Stimulated activated CD8-positive, alpha-beta memory T cell treated with anti-CD3 and anti-CD28 coated beads, Interleukin-7, amount 100 ng/mL, for 48 hours (primary cell): ENCODE results near the gene LPAR1.
"Not testable (repeated sequence)": the region's sequence is repeated elsewhere in the genome, so short reads cannot be mapped to it uniquely, and the experiment has no call there.

ENCODE experiments used
- DNase-seq, 2 donors: peaks; one replicate each; pipeline ENCODE4 v3.0.0-alpha.2; 2020; ENCODE audit warnings: low read depth in 1 of 2; ENCODE audit errors: extremely low read depth in 1 of 2

The LPAR1 gene

DNA sequence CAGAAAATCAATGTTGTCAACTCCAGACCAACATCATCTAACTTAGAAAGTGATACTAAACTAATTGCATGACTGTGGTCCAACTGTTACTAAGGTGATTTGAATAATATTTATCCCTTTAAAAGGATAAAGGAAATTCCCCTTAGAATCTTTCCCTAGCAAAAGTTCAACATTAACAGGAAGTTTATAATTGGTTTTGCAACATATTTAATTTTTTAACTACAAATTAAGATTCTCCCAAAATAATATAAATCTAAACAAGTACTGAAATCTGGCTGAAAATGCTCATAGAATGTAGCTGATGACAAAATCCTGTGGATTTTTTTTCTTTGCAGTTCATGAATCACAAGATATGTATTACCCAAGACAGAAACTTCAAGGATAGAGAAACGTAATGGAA lies 151.4 kb downstream of the LPAR1 start:
- no peak for DNase-seq

GRCh38 chr9:110880189-110880588 lies 158.1 kb downstream of the LPAR1 start:
- no peak for DNase-seq

GRCh38 chr9:110877374-110877773 lies 160.9 kb downstream of the LPAR1 start:
- no peak for DNase-seq

- no peak for DNase-seq
These were observed 161.3 kb downstream of the LPAR1 start for GRCh38 chr9:110876929-110877328.

DNA sequence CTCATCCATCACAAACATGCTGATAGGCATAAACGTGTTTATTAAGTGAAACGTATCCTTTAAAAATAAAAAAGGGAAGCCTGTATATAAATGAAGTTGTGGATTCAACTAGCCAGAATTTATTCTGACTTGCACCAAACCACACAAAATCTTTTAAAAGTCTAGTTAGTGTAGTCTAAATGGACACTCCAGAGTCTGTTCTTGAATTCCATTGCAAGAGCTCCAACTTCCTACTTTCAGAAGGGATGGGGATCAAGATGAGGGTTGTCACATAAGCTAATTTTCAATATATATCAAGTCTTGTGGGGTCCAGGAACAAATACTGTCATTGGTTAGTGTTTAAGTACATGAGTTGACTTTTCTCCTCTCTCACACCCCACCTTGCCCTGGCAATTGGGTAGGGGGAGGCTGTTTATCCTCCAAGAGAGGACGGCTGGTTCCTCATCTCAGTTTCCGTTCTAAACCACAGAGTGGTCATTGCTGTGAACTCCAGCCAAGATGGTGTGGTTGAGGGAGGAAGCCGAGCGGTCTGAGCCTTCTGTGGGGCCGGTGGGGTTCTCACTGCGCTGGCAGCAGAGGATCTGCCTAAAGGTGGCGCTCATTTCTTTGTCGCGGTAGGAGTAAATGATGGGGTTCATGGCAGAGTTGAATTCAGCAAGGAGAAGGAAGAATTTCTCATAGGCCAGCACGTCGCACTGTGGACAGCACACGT lies 163.2 kb downstream of the LPAR1 start:
- DNase-seq: no peak

GRCh38 chr9:110872920-110873319 lies 165.3 kb downstream of the LPAR1 start:
- DNase-seq: no peak

DNA sequence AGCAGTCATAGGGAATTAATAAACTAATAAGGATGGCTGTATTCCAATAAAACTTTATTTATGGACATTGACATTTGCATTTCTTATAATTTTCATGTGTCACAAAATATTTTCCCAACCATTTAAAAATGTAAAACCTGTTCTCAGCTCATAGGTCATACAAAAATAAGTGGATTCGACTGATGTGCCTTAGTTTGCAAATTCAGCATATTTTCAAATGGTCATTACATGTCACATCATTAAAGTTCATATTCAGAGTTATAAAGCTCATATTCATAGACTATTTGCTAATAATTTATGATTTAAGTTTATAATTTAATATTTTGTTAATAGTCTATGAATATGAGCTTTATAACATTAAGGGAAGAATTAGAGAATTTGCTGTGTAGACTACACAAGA lies 166.5 kb downstream of the LPAR1 start:
- DNase-seq: no peak

- no peak for DNase-seq
These were observed 168.3 kb downstream of the LPAR1 start for GRCh38 chr9:110869931-110870330.

DNA sequence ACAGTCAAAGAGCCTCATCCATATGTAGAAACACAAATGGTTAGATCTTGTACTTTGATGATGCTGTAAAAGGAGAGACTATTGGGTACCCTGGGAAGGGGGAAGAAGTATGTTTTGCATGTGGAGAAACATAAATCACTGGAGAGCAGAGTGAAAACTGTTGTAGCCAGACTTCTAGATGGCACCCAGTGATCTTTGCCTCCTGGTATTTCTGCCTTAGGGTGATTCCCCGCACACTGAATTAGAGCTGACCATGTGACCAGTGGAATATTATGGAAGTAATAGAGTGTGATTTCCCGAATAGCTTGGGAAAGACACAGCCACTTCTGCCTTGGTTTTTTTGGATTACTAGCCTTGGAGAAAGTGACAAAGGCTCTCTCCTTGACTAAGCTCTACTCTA lies 174.3 kb downstream of the LPAR1 start:
- no peak for DNase-seq

GRCh38 chr9:110861370-110862110 lies 176.7 kb downstream of the LPAR1 start:
- not testable (repeated sequence) for DNase-seq

GRCh38 chr9:110856772-110857171 lies 181.5 kb downstream of the LPAR1 start:
- no peak for DNase-seq

GRCh38 chr9:110850401-110851135 lies 187.7 kb downstream of the LPAR1 start:
- DNase-seq: no peak

GRCh38 chr9:110847671-110848070 lies 190.6 kb downstream of the LPAR1 start:
- no peak for DNase-seq

DNA sequence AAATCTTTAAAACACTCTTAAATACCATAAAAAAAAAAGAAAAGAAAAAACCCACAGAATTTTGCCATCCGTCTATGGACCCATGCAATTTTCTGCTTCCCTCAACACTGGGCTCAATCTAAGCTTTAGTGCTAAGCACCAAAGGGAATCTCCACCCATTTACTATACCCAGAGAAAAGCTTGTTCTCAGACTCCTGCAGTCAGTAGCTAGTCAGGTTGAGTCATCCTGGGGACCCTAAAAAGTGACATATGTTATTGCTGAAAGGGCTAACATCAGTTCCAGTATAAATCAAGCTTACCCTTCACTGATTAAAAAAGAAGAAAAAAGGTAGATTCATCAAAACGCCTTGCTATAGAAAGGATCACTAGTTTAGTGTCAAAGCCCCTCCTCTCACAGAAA lies 192.1 kb downstream of the LPAR1 start:
- DNase-seq: no peak

DNA sequence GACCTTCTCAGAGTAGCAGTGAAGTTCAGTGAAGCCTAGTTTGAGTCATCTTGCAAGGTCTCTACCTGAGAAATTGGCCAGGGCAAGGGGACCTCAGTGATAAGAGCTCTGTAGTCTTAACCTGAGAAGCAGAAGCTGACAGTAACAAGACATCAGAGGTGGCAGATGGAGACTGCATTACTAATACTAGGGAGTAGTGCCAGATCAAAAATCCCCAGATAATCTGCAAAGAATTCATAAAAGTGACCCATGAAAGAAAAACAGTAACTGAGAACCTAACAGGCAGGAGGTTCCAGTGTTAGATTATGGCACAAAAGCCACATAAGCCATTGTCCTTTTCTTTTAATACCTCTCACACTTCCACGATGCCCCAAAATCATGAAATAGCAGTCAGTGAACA lies 194.1 kb downstream of the LPAR1 start:
- DNase-seq: no peak

DNA sequence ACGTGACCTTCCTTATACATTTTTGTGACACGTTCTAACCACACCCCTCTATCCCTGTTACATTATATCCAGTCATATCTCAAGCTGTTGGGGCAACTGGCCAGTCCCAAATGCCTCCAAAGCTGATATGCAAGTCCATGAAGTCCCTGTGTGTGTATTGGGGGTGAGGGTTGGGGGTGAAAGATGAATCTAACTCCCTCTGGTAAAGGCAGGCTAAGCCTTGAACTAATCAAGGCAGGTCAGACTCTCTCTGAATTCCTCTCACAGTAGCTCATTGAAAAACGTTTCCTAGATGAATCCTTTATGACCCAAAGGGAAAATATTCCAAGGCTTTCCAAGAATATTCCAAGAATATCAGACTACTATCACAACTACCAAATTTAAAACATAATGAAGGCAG lies 195.3 kb downstream of the LPAR1 start:
- DNase-seq: no peak

DNA sequence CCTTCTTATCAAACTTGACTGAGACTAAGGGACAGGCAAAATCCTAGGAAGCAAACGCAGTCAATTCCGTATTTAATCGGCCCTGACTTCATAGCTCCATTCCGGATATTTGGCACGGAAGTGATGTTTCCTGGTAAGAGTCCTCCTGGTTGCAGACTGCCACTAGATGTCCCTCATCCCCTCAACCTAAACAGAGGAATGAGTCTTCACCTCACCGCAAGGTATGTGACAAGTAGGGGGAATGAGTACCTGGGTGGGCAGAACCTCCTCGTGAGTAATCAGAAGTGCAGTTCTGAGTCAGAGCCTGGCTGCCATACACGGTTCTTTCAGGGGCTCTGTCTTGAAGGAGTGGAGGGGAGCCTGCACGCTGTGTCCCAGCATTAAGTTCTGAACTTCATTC lies 196.1 kb downstream of the LPAR1 start:
- no peak for DNase-seq

DNA sequence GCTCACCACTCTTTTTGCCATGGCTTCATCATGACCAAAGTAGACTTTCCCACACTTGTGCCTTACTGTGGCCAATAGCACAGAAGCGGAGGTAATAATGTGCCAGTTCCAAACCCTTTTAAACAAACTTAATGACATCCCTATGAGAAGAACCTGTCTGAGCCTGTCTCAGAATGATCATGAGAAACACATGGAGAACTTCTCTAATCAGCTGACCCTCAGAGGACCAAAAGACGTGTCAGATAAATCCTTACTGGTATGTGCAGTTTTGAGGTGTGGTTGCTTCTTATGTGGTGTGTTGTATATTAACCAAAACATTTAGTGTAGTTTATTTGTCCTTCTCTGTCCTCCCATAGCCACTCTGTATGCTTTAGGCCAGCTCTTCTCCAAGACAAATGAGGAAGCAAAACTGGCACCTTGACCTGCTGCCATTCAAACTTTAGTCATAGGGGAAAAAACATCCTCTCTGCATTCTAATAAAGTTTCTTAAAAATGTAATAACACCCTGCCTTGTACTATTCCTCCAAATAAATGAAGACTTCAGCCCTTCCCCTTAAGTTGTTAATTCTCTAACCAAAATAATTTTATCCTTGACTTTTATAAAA lies 200.8 kb downstream of the LPAR1 start:
- DNase-seq: no peak

DNA sequence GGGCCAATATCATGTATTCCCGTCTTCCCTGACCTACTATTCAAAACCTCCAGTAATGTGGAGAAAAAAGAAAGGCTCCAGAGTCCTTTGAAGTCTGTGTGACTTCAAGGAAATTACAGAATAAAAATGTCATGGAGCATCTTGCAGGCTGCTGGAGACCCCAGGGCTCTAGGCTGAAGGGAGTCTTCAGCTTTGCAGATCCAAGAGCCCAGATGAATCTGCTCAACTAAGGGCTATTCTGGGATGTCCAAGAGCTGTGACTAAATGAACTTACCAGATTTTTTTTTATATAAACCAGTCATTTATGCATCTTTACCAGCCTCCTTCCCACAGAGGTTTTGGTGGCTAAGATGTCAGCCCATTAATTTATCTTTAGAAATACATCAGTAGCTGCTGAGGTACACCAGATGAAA lies 202.4 kb downstream of the LPAR1 start:
- DNase-seq: no peak

DNA sequence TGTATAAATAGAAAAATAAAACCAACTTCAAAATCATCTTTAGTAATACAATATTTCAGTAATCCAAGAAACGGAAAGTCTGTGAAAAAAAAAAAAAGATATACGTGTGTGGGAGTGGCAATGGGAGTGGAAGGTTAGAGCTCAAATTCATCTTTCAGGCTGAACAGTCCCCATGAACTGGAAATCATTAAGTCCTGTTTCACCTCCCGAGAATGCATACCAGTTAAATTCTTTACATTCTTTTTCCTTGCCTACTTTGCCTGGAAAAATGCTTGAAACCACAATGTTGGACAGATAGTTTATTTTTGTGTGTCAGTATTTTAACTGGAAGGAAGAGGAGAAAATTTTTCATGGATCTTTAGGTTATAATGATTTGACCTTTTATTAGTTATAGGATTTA lies 202.9 kb downstream of the LPAR1 start:
- DNase-seq: no peak

- no peak for DNase-seq
These were observed 205.3 kb downstream of the LPAR1 start for GRCh38 chr9:110832926-110833325.
